B cell (primary cell): ENCODE data around the gene CANT1. TPM values are rescaled to one million over a fixed set of nuclear protein-coding genes. Genes with fewer than 3 reads are reported as not detected.

Source experiments
- ATAC-seq: fragments of 200-7000 bp; cut with Tn5 transposase; one replicate; pipeline ENCODE4 v1.10.0; 2021; ENCODE audit warnings: low read depth, mild to moderate bottlenecking, moderate number of reproducible peaks, moderate library complexity
- CTCF ChIA-PET: fragments of 350-600 bp; sonication (Branson Sonifier 250); formaldehyde crosslinking; loops from one replicate; lab custom pipeline; 2021; ENCODE audit warnings: antibody characterized with exemption, inconsistent platforms; lab: Charles Lee
- POLR2A ChIA-PET: fragments of 350-600 bp; sonication (Branson Sonifier 250); formaldehyde crosslinking; loops from one replicate; lab custom pipeline; 2021; ENCODE audit warnings: antibody characterized with exemption; lab: Charles Lee
- DNase-seq: peaks from one replicate; pipeline ENCODE4 v3.0.0; 2013
- H2AFZ ChIP-seq: 2 replicates; pipeline ENCODE4 v1.6.1; 2012; ENCODE audit warnings: mild to moderate bottlenecking, low read depth, low read length; ENCODE audit not compliant: insufficient read depth, poor library complexity, severe bottlenecking
- H3K27ac ChIP-seq, 2 donors: 1 replicate in 1 of 2; 2 replicates in 1 of 2; pipeline ENCODE4 v1.5.1; 2012 to 2013; ENCODE audit warnings: low read length in 2 of 2, mild to moderate bottlenecking in 2 of 2, moderate library complexity in 1 of 2
- H3K27me3 ChIP-seq, 4 experiments: fragments of 200-600 bp in 1 of 4; sonication (generic) in 1 of 4; replicated peaks in 1 of 4; 1 replicate in 2 of 4; 2 replicates in 2 of 4; pipeline versions ENCODE4 v1.6.1 to v1.7.0; 2013 to 2016; ENCODE audit warnings: low read length in 3 of 4, mild to moderate bottlenecking in 2 of 4, mixed read lengths in 1 of 4, moderate library complexity in 1 of 4; ENCODE audit not compliant: insufficient read depth in 4 of 4, control insufficient read depth in 3 of 4; ENCODE audit errors: control extremely low read depth in 1 of 4
- H3K36me3 ChIP-seq, 2 experiments: replicated peaks in 1 of 2; 1 replicate in 1 of 2; 2 replicates in 1 of 2; pipeline versions ENCODE4 v1.6.1 to v1.7.1; 2013; ENCODE audit warnings: low read length in 1 of 2; ENCODE audit not compliant: insufficient read depth in 2 of 2, control insufficient read depth in 1 of 2; ENCODE audit errors: control extremely low read depth in 1 of 2, extremely low read depth in 1 of 2
- H3K4me1 ChIP-seq, 2 donors: fragments of 200-600 bp in 1 of 2; sonication (generic) in 1 of 2; 1 replicate in 1 of 2; 2 replicates in 1 of 2; pipeline versions ENCODE4 v1.5.1 to v1.6.1; 2013 to 2017; ENCODE audit warnings: low read length in 2 of 2; ENCODE audit not compliant: control insufficient read depth in 2 of 2, insufficient read depth in 2 of 2
- H3K4me2 ChIP-seq: replicated peaks from 2 replicates; pipeline ENCODE3; 2012; ENCODE audit warnings: mild to moderate bottlenecking, low read depth, low read length; ENCODE audit not compliant: poor library complexity, severe bottlenecking
- H3K4me3 ChIP-seq, 5 experiments: fragments of 200-600 bp in 1 of 5; sonication (generic) in 1 of 5; 1 replicate in 3 of 5; 2 replicates in 2 of 5; pipeline versions ENCODE4 v1.5.1 to v1.7.0; 2011 to 2016; ENCODE audit warnings: low read length in 4 of 5, mild to moderate bottlenecking in 4 of 5, low read depth in 2 of 5, control low read depth in 1 of 5, moderate library complexity in 1 of 5; ENCODE audit not compliant: insufficient read depth in 1 of 5; ENCODE audit errors: control extremely low read depth in 1 of 5, extremely low read depth in 1 of 5
- H3K79me2 ChIP-seq: fragments of 200-600 bp; sonication (generic); one replicate; pipeline ENCODE4 v1.6.0; 2016; ENCODE audit warnings: low read length; ENCODE audit not compliant: control insufficient read depth, insufficient read depth
- H3K9ac ChIP-seq: fragments of 200-600 bp; sonication (generic); 2 replicates; pipeline ENCODE4 v1.6.1; 2017; ENCODE audit warnings: mild to moderate bottlenecking, low read length, moderate library complexity
- H3K9me3 ChIP-seq, 3 donors: one replicate each; pipeline versions ENCODE4 v1.6.1 to v1.7.1; 2013; ENCODE audit warnings: low read length in 2 of 3; ENCODE audit not compliant: control insufficient read depth in 2 of 3, insufficient read depth in 1 of 3; ENCODE audit errors: control extremely low read depth in 1 of 3
- H4K20me1 ChIP-seq: 2 replicates; pipeline ENCODE4 v1.6.0; 2012; ENCODE audit warnings: mild to moderate bottlenecking, low read length; ENCODE audit not compliant: insufficient read depth, control insufficient read depth, poor library complexity, severe bottlenecking
- H3K27ac Mint-ChIP-seq: one replicate; pipeline ENCODE4 v1.8.0; 2021; ENCODE audit warnings: mixed read lengths
- H3K27me3 Mint-ChIP-seq: one replicate; pipeline ENCODE4 v1.8.0; 2021; ENCODE audit warnings: mixed read lengths
- H3K4me1 Mint-ChIP-seq: one replicate; pipeline ENCODE4 v1.8.0; 2021; ENCODE audit warnings: mixed read lengths
- H3K4me3 Mint-ChIP-seq: one replicate; pipeline ENCODE4 v1.8.0; 2021; ENCODE audit warnings: mixed read lengths
- H3K9me3 Mint-ChIP-seq: one replicate; pipeline ENCODE4 v1.8.0; 2022; ENCODE audit warnings: mixed read lengths; ENCODE audit not compliant: insufficient read depth
- CTCF ChIP-seq: fragments of 200-600 bp; IDR thresholded peaks from one replicate; pipeline ENCODE4 v1.8.0; 2022; ENCODE audit warnings: antibody characterized with exemption, mild to moderate bottlenecking
- EZH2 ChIP-seq: IDR thresholded peaks from 2 replicates; pipeline ENCODE4 v1.6.1; 2012; ENCODE audit warnings: borderline replicate concordance, low read depth, mild to moderate bottlenecking, moderate library complexity, low read length; ENCODE audit not compliant: insufficient read depth, poor library complexity, severe bottlenecking
- WGBS: methylation state at CpG from one replicate; pipeline ENCODE4 v1.1.5; 2013; ENCODE audit warnings: missing lambda C conversion rate; ENCODE audit not compliant: insufficient coverage; 5-methylcytosine and 5-hydroxymethylcytosine counted together
- intact Hi-C: fragments of 100-400 bp; cut with micrococcal nuclease; formaldehyde crosslinking; loops from one replicate; pipeline ENCODE4 v1.10.0; 2022
- polyA plus RNA-seq: library from polyadenylated mRNA; depleted of rRNA; stranded (reverse); fragments of >200 nt; gene quantifications from 2 replicates; pipeline ENCODE4 v1.2.3, GENCODE V29; 2012
- total RNA-seq, 2 donors: library from RNA; stranded (reverse); fragments of 120-200 nt in 1 of 2; gene quantifications; 1 replicate in 1 of 2; 2 replicates in 1 of 2; pipeline versions ENCODE4 v1.2.3 to v1.2.4, GENCODE V29; 2013 to 2022

CANT1 gene
- total and polyA plus RNA-seq, 2 donors (not counting 1 experiment from before 2014, with no cell fraction given), result 17.3 to 44.2 TPM

GRCh38 chr17:79002796-79003593 lies 6.6 kb downstream of the CANT1 start:
- Mint-ChIP-seq H3K4me1 (peaks cover 30% of the 10 kb centered on the region), H3K4me3 (no peak overlapping the region), H3K9me3 (no peaks in the 10 kb centered on the region), H3K27me3 (no peaks in the 10 kb centered on the region), H3K27ac (no peak overlapping the region)
- no peak for ATAC-seq
- Histone ChIP-seq H3K9ac (no peak overlapping the region), H3K4me2 (no peak overlapping the region), H3K27me3 (no peaks in the 10 kb centered on the region), H3K36me3 (peaks cover 0 to 47% of the 10 kb centered on the region in 2 experiments), H3K27ac (no peak overlapping the region), H3K9me3 (no peaks in the 10 kb centered on the region), H3K79me2 (peaks cover 77% of the 10 kb centered on the region), H3K4me3 (no peak overlapping the region), H3K4me1 (peaks cover 9 to 19% of the 10 kb centered on the region in 2 donors), H2AFZ (no peak overlapping the region), H4K20me1 (peaks cover 94% of the 10 kb centered on the region)
- ChIA-PET CTCF (interaction anchor here (1.3 kb wide), 1 partner anchor 10 kb away, joined by 5 read pairs; no protein-coding TSS in a partner anchor), POLR2A (no interaction called here)
- intact Hi-C loops, result no loop called here
- 90% methylated on average over 16 of the region's 20 CpGs for WGBS
- TF ChIP-seq CTCF (no peak), EZH2 (no peak)
- DNase-seq, result no peak

- no peak for ATAC-seq
These were observed 7.3 kb downstream of the CANT1 start for GRCh38 chr17:79002291-79002690.

More at GRCh38 chr17:79002291-79002690, 7.3 kb downstream of the CANT1 start:
- peaks cover 0 to 51% of the 10 kb centered on the region in 2 experiments for H3K36me3 ChIP-seq
- POLR2A ChIA-PET, result interaction anchor here (0.6 kb wide), 1 partner anchor 11 kb away, joined by 3 read pairs; no protein-coding TSS in a partner anchor
- peaks cover 24% of the 10 kb centered on the region for H3K4me1 Mint-ChIP-seq
- CTCF ChIA-PET, result interaction anchor here (1.3 kb wide), 1 partner anchor 9 kb away, joined by 5 read pairs; no protein-coding TSS in a partner anchor
- no peak for TF ChIP-seq EZH2
- no peaks in the 10 kb centered on the region for H3K9me3 Mint-ChIP-seq
- no peaks in the 10 kb centered on the region for H3K27me3 Mint-ChIP-seq
- H3K79me2 ChIP-seq, result peaks cover 70% of the 10 kb centered on the region
- WGBS, result 98% methylated on average over 11 of the region's 14 CpGs
- DNase-seq, result no peak
- no peak overlapping the region for H3K4me2 ChIP-seq
- H3K9me3 ChIP-seq, result no peaks in the 10 kb centered on the region
- intact Hi-C loops, result no loop called here
- H3K27me3 ChIP-seq, result no peaks in the 10 kb centered on the region
- H3K4me3 ChIP-seq, result no peak overlapping the region
- no peak overlapping the region for H3K9ac ChIP-seq
- H4K20me1 ChIP-seq, result peaks cover 94% of the 10 kb centered on the region
- H3K27ac ChIP-seq, result no peak overlapping the region
- H3K4me1 ChIP-seq, result peaks cover 5 to 12% of the 10 kb centered on the region in 2 donors
- H2AFZ ChIP-seq, result no peak overlapping the region
- H3K27ac Mint-ChIP-seq, result no peak overlapping the region
- no peak overlapping the region for H3K4me3 Mint-ChIP-seq
